22Rv1 (cell line): ENCODE data around the gene SMOC2.

ENCODE experiments used
- H3K27ac ChIP-seq: fragments of 450-650 bp; 2 replicates; pipeline ENCODE4 v1.5.1; 2017
- CTCF ChIP-seq: fragments of 450-650 bp; IDR thresholded peaks from 2 replicates; pipeline ENCODE4 v1.5.1; 2017; ENCODE audit warnings: mild to moderate bottlenecking
- ZFX ChIP-seq: fragments of 450-650 bp; IDR thresholded peaks from 2 replicates; pipeline ENCODE4 v1.6.1; 2017; ENCODE audit warnings: antibody characterized with exemption, borderline replicate concordance

SMOC2 gene

DNA sequence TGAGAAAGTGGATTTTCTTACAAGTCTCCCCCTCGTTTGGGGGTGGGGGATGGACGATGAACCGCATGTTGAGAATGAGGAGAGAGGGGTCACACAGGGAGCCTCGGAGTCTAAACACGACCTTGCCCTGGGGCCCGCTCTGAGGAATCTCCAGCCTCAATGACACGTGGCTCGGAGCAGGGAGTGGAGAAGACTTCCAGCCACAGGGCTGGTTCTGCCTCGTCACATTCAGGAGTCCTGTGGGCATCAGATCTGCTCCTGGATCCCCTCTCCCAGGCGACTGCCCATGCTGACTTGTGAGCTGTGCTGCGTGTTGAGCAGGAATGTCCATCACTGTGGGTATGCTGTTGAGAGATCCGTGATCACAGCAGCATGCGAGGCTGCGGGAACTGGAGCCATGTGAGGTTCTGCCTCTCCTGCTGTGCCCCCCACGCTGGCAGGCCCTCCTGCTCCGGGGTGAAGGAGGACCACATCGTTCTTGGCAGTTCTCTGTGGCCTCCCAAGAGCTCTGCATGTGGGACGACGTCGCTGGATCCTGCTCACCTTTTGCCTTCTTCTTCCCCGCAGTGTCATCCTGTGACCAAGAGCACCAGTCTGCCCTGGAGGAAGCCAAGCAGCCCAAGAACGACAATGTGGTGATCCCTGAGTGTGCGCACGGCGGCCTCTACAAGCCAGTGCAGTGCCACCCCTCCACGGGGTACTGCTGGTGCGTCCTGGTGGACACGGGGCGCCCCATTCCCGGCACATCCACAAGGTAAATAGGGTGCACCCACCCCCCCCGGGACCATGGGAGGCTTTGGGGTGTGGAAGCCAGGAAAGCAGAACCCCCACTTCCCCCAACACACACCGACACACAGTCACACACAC, 157.5 kb downstream of the SMOC2 start:
- H3K27ac ChIP-seq = no peak overlapping the region
- TF ChIP-seq ZFX (no peak), CTCF (no peak)

GRCh38 chr6:168599118-168599494, 158.1 kb downstream of the SMOC2 start:
- no peak for TF ChIP-seq CTCF
- TF ChIP-seq ZFX = no peak
- H3K27ac ChIP-seq = no peak overlapping the region

DNA sequence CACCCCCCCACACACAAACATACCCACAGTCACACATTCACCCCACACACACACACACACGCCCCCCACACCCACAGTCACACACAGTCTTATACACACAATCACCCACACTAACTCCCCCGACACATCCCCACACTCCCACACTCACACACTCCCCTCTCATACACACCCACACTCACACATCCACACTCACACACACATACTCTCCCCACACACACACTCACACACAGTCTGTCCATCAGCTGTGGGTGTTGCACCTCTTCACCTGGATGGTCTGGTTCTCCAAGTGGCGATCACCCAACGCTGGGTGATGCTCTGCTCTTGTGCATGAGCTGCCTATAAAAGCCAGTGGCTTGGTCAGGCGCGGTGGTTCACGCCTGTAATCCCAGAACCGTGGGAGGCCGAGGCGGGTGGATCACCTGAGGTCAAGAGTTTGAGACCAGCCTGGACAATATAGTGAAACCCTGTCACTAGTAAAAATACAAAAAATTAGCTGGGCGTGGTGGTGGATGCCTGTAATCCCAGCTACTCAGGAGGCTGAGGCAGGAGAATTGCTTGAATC, 158.9 kb downstream of the SMOC2 start:
- H3K27ac ChIP-seq = no peak overlapping the region
- TF ChIP-seq ZFX (no peak), CTCF (no peak)

DNA sequence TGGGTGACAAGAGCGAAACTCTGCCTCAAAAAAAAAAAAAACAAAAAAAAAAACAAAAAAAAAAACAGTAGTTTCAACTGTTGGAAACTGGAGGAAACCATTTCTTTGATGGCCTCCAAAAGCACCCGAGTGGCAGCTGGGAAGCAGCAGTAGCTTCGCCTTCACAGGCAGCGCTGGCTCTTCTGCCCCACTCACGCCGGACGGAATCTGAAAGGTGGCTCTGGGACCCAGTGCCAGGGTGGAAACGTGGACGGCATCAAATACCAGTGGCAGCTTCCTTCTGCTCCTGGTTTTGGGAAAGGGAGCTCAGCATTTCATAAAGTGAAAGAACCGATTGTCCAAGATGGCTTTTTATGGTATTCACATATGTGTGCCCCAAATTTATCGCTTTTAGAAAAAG, 159.4 kb downstream of the SMOC2 start:
- H3K27ac ChIP-seq = no peak overlapping the region
- TF ChIP-seq CTCF (no peak), ZFX (no peak)

DNA sequence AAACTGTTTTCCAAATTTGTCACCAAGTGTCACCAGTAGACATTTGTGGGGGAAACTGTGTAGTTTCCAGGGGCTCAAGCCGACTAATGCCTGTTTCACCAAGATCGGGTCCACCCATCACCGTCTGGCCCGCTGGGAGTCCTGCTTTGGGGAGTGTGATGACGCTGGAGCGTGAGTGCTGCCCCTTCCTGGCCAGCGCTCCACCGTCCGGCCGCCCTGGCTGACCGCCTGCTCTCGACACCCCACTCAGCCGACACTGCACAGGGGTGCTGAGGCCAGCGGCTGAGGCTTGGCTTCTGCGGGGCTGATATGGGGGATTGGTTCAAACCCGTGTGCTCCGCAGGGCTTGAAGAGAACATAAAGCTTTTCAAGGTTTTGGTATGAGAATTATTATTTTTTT, 160.1 kb downstream of the SMOC2 start:
- no peak for TF ChIP-seq CTCF
- H3K27ac ChIP-seq = no peak overlapping the region

DNA sequence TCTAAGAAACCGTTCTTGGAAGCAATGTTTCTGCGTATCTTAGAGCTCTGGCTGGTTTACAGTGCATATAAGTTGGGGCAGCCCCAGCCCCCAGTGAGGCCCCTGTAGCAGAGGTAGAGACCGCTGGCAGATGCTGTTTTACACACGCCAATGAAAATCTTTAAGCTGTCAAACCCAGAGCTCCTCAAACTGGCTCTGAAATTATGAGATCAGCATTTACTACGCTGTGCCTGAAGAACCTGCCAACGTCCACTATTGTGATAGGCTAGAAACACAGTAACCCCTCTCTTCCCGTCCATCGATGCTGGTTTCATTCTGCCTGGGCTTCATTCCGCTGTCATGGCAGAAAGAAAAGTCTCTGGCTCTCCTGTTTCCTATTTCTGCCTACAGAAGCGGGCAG, 160.6 kb downstream of the SMOC2 start:
- TF ChIP-seq ZFX (no peak), CTCF (no peak)

GRCh38 chr6:168602576-168602975, 161.6 kb downstream of the SMOC2 start:
- TF ChIP-seq ZFX (no peak), CTCF (no peak)
- H3K27ac ChIP-seq = no peak overlapping the region

More for the DNA sequence above, 160.6 kb downstream of the SMOC2 start:
- H3K27ac ChIP-seq = no peak overlapping the region
